T-helper 1 cell (primary cell): Measurements from ENCODE around the gene CSPG4.
"Not testable (repeated sequence)": the region's sequence is repeated elsewhere in the genome, so short reads cannot be mapped to it uniquely, and the experiment has no call there.

Experiments used
- DNase-seq, 5 donors: peaks; one replicate each; pipeline ENCODE4 v3.0.0-alpha.2; 2012 to 2020
- total RNA-seq, 4 donors: gene quantifications; one replicate each; lab custom pipeline; 2026; lab: John Stamatoyannopoulos, UW

The CSPG4 gene, protein sequence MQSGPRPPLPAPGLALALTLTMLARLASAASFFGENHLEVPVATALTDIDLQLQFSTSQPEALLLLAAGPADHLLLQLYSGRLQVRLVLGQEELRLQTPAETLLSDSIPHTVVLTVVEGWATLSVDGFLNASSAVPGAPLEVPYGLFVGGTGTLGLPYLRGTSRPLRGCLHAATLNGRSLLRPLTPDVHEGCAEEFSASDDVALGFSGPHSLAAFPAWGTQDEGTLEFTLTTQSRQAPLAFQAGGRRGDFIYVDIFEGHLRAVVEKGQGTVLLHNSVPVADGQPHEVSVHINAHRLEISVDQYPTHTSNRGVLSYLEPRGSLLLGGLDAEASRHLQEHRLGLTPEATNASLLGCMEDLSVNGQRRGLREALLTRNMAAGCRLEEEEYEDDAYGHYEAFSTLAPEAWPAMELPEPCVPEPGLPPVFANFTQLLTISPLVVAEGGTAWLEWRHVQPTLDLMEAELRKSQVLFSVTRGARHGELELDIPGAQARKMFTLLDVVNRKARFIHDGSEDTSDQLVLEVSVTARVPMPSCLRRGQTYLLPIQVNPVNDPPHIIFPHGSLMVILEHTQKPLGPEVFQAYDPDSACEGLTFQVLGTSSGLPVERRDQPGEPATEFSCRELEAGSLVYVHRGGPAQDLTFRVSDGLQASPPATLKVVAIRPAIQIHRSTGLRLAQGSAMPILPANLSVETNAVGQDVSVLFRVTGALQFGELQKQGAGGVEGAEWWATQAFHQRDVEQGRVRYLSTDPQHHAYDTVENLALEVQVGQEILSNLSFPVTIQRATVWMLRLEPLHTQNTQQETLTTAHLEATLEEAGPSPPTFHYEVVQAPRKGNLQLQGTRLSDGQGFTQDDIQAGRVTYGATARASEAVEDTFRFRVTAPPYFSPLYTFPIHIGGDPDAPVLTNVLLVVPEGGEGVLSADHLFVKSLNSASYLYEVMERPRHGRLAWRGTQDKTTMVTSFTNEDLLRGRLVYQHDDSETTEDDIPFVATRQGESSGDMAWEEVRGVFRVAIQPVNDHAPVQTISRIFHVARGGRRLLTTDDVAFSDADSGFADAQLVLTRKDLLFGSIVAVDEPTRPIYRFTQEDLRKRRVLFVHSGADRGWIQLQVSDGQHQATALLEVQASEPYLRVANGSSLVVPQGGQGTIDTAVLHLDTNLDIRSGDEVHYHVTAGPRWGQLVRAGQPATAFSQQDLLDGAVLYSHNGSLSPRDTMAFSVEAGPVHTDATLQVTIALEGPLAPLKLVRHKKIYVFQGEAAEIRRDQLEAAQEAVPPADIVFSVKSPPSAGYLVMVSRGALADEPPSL (N-terminal part only)
- total RNA-seq: 0 reads per million in 4 donors

DNA sequence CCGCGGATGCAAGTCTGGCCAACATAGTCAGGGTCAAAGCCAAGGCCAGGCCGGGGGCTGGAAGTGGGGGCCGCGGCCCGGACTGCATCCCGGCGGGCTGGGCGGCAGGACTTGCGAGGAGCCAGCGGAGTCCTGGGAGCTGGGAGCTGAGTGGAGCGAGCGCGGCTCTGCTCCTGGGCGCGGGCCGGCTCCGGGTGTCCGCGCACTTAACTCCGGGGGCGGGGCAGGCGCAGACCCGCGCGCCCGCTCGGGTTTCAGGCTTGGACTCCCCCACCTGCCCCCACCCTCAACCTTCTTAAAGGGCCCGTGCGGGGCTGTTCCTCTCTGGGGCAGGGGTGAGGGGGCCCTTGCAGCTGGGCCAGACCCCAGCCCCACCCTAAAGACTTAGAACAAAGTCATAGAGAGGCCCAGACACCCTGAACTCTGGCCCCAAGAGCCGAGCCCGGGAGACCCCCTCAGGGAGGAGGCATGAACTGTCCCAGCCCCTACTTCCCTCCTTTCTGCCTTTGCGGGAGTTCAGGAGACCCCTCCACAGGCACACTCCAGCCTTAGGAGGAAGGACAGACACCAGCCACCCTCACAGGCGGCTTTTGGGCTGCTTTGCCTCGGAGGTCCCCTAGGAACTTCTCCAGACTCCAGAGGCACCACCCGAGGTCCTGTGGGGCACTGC is at the start of gene CSPG4:
Gene CSPG4 (minus strand): TSS at position 181 of the 670 bp plus-strand sequence. CDS start 93 bp downstream, at position 88.
- no peak for DNase-seq

DNA sequence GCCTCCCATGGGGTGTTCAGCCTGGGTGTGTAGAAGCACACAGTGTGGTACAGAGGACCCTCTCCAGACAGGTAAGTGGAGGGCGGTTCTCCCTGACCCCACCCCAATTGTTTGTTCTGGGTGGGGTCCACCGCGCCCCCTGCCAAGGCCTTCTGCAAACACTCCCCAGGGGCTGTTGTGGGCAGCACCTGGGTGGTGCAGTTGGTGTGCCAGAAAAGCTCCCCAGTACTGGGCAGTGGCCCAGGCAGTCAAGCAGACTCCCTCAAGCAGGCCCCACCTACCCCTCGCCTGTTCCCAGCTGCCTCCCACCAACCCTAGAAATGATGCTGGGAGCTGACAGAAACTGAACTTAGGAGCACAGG is 49.7 kb upstream of the CSPG4 start:
- not testable (repeated sequence) for DNase-seq

DNA sequence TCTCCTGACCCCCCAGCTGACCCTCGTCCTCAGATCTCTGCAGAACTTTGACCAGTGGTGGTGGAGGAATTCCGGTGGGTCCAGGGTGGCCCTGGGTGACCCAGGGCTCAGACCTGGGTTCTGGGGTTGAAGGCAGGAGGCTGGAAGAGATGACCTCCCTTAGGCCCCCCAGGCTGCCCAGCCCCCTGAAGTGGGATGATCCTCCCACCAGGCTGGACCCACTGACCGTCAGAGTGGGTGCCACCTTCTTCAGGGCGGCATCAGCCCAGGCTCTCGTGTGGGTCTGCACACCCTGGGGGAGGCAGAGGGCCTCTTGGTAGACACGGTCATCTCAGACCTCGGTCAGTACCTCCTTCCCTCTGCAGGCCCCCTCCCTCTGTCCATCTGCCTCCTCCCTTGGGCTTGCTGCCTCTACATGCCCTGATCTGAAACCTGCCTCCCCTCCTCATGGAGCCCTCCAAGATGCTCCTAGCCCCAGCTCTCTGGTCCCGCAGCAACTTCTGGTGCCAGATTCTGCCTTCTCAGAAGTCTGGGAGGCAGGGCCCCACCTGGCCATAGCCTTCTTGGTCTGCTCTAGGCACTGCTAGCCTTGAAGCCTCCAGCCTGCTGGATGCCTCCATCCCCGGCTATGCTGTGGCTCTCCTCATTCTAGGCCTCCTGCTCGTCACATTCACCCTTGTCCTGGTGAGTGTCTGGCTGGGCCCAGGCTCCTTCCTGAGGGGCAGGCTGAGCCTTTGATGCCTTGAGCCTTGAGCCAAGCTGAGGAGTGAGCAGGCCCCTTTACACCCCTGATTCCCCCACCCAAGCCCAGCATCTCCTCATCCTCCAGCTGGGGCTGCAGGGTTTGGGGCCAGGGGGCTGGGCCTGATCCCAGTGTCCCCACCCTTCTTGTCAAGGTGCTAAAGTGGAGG is 49.1 kb upstream of the CSPG4 start:
- DNase-seq: no peak

DNA sequence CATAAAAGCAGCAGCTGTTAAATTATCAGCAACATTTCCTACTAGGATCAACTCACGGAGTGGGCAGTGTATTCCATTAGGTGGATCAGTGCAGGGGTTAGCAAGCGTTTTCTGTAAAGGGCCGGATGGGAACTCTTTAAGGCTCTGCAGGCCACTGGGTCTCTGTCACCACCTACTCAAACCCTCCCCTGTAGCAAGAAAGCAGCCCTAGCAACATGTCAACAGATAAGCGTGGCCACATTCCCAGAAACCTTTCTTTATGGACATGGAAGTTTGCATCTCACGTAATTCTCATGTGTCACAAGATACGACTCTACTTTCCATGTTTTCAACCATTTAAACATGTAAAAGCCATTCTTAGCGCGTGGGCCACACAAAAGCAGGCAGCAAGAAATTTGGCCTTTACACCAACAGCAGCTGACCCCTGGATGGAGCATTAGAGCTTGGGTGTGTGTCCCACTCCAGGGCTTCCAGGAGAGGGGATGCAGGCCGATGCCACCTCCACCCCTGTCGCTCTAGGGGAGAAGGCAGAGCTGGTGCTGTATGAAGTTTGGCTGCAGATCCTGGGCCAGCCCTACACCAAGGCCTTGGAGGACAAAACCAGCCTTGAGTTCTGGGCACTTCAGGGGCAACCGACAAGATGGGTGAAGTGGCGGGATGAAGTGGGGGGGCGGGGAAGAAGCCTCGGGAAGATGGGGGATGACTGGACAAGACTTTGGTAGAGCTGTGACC is 48.2 kb upstream of the CSPG4 start:
- DNase-seq: no peak

DNA sequence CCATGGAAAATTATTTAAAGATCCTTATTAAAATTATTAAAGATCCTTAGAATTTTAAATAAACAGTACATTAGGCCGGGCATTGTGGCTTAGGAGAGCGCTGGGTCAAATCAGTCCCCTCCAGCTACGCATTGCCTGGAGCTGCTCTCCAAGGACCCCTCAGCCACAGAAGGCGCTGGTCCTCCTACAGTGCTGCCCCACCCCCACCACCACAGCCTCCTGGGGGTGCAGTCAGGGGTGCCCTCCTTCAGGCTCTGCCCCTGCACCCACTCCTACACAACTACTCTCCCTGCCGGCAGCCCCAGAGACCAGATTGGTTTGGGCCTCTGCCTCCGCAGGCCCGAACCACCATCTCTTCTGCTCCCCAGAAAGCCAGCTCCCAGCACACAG is 47.5 kb upstream of the CSPG4 start:
- DNase-seq: not testable (repeated sequence)

DNA sequence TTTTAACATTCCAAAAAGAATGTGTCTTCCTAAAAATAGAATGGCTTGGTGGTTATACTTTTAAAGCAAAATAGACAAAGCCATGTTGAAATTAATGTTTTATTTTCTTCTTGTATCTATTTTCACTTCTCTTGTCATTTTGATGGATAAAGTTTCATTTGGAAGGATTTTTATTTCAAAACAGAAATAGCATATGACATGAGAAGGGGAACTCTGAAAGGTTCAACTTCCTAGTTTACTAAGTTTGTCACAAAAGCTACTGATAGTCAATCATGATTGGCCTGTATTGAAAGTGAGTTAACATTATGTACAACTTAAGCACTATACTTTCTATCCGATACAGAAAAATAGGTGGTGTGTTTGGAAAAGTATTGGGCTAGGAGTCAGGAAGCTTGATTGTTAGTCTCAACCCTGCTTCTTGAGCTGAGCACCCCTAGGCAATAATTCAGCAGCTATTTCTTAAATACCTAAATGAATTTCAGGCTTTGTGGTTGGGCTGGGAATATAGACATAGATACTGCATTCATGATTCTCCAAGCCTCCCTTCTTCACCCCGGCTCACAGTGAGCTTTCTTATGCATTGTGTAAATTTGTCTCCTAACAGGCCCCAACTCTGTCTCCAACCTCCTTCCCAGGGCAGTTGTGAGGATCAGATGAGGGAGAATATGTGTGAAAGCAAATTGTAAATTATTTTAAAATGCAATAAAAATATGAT is 46.9 kb upstream of the CSPG4 start:
- DNase-seq: no peak

DNA sequence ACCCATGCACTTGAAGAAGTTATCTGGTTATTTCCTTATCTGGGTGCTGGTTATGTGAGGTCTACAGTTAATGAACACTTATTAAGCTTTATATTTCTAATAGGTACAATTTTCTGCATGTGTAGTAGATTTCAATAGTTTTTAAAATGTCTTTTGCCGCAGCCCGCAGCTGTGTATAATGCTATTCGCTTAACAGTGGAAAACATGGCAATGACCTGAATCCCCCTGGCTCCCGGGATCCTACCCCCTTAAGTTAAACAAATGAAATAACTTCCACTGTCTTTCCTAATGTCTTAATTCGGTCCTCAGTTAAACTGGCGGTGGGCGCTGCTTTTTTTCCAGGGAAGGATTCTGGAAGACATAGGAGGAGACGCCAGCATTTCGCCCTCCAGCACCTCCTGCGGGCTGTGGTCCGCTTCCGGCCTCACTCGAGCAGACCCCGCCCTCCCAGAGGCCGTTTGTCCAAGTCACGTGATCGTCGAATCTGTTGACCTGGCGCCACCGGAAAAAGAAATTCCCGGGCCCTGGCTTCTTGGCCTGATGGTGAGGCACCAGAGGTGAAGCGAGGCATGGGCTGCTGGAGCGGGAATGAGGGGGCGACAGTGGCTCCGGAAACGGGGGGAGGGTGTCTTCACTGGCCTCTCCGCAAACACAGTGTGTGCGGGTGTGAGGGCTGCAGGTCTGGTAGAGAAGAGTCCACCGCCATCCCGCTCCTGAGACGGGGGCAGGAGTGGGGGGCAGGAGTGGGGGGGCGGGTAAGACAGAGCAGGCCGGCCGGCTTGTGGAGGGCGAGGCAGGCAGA is 45.6 kb upstream of the CSPG4 start:
- DNase-seq: peak; percentile 27 to 75 (median 51)

DNA sequence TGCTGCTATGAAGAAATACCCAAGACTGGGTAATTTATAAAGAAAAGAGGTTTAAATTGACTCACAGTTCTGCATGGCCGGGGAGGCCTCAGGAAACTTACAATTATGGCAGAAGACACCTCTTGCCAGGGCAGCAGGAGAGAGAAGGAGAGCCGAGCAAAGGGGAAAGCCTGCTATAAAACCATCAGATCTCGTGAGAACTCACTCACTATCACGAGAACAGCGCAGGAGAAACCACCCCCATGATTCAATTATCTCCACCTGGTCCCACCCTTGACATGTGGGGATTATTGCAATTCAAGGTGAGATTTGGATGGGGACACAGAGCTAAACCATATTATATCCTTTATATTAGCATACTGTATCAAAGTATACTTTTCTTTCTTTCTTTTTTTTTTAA is 42.2 kb upstream of the CSPG4 start:
- DNase-seq: not testable (repeated sequence)

DNA sequence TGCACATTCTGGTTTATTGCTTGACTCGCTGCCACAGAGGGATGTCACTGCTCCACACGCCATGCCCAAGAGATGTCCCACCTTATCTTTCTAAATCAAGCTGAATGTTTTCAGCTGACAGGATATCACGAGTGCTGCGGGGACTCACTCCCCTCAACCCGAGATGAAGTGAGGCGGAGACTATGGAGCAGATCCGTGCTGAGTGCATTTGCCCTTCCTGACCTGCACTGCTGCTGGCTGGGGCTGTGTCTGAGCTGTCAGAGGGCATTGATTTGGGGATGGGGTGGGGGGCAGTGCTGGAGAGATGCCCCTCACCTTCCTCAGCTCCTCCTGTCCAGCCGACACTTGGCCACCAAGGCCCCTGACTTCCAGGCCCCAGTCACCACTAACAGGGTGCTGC is 40.5 kb upstream of the CSPG4 start:
- DNase-seq: no peak

DNA sequence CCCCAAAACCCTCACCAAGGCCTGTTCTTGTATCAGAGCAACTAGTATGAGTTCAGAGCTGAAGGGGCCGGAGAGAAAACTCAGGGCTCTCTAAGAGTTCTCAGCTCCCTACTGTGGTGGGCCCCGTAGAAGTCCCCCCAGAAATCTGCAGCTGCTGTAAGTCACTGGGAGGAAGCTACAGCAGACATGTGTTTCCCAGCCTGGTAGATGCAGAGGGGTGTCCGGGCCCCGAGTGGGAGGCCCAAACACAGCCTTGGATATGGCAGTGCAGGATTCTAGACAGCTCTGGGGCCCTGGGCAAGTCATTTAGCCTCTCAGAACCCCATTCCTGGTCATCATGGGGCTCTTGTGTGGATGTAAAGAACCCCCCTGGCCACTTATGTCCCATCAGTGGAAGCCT is 39.2 kb upstream of the CSPG4 start:
- DNase-seq: no peak

DNA sequence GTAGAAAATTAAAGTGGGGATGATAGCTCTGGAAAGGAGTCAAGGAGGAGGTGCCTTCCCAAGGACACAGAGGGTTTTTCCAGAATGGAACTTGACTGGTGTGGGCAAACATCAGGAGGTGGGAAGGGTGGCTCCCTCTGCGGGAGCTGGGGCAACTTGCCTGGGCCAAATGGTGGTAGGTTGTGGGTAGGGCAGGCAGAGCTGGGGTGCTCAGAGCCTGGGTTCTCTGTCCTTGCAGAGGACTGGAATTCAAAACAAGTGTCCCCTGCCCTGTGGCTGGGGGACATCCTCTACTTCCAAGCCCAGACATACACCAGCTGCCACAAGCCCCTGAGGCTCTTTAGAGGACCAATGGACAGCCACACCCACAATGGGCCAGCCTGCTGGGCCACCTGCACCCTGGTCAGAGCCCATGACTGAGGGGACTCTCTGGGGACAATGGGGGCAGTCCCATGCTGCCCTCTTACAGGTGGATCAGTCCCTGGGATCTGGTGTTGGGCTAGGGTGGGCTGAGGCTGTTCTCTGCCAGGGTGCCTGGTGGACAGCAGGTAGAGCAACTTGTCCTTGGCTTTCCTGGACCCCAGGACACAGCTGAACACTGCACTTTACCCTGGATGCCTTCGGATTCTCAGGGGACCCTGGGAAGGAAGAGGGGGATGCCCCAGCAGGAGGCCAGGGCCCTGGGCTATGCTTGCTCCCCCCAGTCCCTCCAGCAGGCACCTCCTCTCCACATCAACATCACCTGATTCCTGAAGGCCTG is 38.6 kb upstream of the CSPG4 start:
- DNase-seq: no peak

DNA sequence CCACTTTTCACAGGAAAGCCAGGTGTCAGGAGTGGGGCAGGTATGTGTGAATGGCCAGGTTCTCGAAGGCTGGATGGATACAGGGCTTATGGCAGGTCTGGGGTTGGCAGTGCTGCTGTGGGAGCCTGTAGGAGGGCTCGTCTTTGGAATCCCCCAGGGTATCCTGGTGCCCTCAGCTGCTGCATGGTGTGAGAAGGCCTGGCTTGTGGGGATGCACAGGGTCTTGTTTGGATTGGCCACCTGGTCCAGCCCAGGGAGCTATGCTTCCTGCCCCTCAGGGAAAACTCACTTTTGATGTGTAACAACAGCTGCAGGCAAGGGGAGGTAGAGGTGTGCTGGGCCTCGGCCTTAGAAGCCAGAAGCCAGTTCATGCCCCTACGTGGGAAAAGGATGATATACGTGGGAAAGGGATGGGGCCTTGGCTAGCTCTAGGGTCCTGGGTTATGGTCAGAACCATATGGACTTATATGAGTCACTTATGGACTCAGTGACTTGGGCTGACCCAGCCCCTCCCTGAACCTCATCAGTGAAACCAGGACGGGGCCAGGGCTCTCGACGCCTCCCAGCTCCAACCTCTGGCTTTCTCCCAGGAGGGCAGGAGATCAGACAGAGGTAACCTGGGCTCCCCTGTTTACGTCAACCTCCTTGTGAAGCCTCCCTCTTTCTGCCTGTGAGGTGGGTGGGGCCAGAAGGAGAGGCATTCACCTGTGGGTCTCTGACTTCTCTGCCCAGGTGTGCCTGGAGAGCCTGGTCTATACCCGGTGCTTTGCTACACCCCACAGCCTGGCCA is 37.8 kb upstream of the CSPG4 start:
- DNase-seq: no peak

DNA sequence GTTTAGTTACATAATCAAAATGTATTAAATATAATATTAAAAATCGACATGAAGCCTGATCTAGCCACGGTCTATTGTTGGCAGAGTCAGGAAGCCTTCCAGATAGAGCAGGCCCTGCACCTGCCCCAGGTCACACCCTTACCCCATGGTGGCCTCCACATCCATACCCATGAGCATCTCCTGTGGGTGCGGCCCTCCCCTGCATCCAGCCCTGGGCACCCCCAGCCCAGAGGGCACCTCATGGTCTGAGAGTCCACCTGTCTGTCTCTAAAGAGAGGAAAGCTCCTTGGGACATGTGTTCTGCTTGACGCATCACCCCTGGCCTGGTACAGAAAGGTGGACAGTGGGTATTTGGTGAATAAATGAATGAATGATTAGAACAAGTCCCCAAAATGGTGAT is 37.2 kb upstream of the CSPG4 start:
- no peak for DNase-seq

DNA sequence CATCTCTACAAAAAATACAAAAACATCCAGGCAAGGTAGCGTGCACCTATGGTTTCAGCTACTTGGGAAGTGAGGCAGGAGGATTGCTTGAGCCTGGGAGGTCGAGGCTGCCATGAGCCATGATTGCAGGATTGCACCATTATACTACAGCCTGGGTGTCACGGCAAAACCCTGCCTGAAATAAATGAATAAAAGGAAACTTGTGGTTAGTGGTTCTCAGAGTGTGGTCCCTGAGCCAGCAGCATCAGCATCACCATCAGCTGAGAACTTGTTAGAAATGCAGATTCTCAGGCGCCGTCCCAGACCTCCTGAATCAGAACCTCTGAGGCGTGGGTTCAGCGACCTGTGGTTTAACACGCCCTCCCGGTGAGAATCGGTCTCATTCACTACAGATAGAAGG is 36.2 kb upstream of the CSPG4 start:
- peak in 1 of 5 donors; percentile 71 for DNase-seq

DNA sequence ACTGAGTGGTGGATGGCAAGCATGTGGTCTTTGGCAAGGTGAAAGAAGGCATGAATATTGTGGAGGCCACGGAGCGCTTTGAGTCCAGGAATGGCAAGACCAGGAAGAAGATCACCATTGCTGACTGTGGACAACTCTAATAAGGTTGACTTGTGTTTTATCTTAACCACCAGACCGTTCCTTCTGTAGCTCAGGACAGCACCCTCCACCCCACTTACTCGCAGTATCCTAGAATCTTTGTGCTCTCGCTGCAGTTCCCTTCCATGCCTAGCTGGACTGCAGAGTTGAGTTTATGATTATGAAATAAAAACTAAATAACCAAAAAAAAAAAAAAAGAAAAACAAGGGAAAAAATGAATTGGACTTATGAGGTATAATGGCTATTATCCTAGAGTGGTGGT is 34.5 kb upstream of the CSPG4 start:
- DNase-seq: not testable (repeated sequence)

DNA sequence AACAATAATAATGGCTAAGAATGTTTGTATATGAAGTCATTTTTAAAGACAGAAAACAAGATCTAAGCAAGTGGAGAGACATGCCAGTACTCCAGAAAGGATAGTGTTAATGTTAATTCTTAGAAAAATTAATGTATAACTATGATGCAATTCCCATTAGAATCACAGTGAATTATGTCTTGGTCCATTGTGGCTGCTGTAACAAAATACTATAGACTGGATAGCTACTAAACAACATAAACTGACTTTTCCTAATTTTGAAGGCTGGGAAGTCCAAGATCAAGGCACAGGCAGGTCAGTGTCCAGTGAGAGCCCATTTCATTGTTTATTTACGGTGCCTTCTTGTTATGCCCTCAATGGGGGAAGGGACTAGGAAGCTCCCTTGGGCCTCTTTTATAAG is 32.7 kb upstream of the CSPG4 start:
- no peak for DNase-seq

DNA sequence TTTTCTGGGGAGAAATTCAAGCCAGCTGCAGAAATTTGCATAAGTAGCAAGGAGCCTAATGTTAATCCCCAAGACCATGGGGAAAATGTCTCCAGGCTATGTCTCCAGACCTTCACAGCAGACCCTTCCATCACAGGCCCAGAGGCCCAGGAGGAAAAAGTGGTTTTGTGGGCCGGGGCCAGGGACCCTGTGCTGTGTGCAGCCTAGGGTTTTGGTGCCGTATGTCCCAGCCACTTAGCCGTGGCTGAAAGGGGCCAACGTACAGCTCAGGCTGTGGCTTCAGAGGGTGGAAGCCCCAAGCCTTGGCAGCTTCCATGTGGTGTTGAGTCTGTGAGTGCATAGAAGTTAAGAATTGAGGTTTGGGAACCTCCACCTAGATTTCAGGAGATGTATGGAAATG is 29.7 kb upstream of the CSPG4 start:
- DNase-seq: not testable (repeated sequence)
